GM12873 (cell line): ENCODE data around the gene ADSL.

Experiments
- TF ChIP-seq, protein P1 (sequence below): IDR thresholded peaks from 2 replicates; pipeline ENCODE4 v1.5.1; 2012; ENCODE audit warnings: low read depth, mild to moderate bottlenecking, moderate library complexity, low read length, control low read depth; ENCODE audit not compliant: insufficient read depth; ENCODE audit errors: missing control alignments

ADSL gene

DNA sequence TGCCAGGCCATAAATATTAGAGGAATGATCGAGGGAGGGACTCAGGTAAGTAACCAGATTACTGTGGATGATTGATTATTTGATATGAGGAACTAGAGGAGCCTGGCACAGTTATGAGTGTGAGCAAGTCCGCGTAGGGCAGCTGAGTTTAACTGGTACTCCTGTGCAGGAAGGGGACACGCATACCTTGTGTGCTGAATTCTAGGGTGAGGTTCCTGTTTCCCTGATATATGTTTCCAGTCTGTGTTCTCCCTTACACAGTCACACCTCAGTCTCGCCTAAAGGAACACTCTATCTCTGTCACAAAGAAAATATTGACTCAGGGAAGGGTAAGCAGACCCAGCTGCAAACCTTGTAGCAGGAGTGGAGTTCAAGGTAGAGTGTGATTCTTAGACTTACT, 41.4 kb downstream of the ADSL start:
- TF ChIP-seq, protein P1, sequence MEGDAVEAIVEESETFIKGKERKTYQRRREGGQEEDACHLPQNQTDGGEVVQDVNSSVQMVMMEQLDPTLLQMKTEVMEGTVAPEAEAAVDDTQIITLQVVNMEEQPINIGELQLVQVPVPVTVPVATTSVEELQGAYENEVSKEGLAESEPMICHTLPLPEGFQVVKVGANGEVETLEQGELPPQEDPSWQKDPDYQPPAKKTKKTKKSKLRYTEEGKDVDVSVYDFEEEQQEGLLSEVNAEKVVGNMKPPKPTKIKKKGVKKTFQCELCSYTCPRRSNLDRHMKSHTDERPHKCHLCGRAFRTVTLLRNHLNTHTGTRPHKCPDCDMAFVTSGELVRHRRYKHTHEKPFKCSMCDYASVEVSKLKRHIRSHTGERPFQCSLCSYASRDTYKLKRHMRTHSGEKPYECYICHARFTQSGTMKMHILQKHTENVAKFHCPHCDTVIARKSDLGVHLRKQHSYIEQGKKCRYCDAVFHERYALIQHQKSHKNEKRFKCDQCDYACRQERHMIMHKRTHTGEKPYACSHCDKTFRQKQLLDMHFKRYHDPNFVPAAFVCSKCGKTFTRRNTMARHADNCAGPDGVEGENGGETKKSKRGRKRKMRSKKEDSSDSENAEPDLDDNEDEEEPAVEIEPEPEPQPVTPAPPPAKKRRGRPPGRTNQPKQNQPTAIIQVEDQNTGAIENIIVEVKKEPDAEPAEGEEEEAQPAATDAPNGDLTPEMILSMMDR: no peak

DNA sequence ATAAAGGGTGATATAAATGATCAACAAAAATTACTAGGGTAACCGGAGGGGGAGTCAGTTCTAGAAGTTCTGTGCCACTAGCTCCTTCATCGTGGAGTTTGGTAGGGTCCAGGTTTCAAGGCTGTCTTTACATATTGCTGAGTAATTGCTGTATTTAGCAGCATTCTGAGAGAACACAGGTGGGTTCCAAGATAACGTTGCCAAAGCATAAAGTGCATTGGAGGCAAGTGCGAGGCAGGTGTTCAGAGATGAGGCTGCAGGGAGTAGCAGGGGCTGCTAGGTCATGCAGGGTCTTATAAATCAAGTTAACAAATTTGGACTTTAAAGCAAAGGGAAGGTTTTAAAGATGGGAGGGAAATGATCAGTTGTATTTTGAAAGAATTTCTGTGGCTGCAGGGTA, 41.9 kb downstream of the ADSL start:
- TF ChIP-seq, protein P1: no peak

DNA sequence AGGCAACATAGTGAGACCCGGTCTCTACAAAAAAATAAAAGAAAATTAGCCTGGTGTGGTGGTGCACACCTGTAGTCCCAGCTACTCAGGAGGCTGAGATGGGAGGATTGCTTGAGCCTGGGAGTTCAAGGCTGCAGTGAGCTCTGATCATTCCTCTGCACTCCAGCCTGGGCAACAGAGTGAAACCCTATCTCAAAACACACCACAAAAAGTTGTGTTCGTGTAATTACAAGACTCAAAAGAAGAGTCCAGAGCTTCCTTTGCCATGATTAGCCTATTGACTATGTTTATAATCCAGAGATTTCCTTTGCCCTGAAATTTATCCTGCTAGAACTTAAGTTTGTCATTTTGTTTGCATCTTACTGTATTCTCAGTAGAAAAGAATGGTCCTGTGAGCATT, 45.1 kb downstream of the ADSL start:
- TF ChIP-seq, protein P1: no peak

DNA sequence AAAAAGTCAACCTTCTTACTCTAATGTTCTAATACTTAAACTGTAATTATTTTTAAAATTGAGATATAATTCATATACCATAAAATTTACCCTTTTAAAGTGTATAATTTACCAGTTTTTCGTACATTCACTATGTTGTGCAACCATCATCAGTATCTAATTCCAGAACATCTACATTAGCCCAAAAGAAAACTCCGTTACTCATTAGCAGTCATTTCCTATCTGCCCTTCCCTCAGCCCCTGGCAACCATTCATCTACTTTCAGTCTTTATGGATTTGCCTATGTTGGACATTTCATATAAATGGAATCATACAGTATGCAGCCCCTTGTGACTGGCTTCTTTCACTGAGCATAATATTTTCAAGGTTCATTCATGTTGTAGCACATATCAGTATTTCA, 46.3 kb downstream of the ADSL start:
- TF ChIP-seq, protein P1: no peak

DNA sequence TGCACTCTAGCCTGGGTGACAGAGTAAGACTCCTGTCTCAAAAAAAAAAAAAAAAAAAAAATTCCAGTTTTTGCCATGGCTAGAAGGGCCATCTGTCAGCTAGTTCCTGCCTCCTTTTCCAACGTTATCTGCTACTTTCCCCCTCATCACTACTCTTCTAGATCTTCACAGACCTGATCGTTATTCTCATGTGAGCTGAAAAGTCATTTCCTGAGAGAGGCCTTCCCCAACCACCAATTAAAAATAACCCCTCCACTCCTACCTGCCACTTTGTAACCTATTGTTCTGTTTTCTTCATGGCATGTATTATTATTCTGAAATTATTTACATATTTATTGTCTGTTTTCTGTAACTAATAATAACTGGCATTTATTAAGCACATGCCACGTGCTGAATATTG, 48.3 kb downstream of the ADSL start:
- TF ChIP-seq, protein P1: no peak

DNA sequence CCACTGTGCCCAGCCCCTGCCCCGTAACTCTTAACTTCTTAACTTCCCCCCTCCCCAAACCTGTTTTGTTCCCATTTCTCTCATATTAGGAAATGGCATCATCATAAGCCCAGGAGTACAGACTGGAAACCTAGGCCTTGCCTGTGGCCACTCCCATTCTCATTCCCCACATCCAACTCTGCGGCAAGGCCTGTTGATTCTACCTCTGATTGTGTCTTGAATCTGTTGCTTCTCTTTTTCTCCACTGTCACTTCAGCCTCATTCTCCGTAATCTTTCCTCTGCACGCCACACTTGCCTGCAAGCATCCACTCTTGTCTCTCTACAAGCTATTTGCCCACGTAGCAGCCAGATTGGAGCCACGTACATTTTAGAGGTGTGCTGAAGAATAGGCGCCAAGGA, 49.3 kb downstream of the ADSL start:
- TF ChIP-seq, protein P1: no peak

DNA sequence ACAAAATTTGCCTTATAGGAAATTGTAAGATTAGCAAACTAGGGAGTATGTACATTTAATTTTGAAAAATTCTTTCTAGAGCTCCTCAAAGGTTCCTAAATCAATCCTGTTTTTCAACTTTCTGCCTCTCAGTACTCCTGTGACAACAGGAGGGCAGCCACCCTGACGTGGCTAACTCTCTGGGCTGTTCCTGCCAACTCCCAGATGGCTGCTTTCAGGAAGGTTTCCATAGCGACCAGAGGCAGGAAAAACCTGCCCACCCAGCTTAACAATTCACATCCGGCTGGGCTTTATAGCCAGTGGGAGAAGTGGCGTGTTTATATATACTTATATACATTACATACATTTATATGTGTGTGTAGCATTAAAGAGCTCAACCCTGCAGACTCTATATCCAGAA, 50.6 kb downstream of the ADSL start:
- TF ChIP-seq, protein P1: no peak

DNA sequence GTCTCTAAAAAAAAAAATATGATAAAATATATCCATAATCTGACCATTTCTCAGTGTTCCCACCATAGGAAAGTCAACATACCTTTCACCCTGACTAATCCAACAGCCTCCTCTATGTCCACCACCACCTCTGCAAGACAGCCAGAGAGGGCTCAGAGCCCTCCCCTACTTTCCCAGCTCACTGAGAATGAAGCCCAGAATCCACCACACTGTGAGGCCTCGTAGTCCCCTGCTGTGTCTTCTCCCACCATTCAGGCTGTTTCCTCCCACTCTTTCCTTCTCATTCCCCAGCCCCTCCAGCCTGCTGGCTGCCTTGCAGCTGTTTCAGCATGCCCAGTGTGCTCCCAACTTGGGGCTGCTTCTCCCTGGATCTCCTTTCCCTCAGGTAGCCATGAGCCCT, 51.1 kb downstream of the ADSL start:
- TF ChIP-seq, protein P1: no peak
